Loucy (cell line): Measurements from ENCODE around the gene SLC35B3.

ENCODE experiments used
- H2AFZ ChIP-seq: fragments of 200-600 bp; sonication (generic); 2 replicates; pipeline ENCODE4 v1.6.0; 2016; ENCODE audit warnings: antibody characterized with exemption, mild to moderate bottlenecking, low read length, moderate library complexity
- H3F3A ChIP-seq: fragments of 200-600 bp; 2 replicates; pipeline ENCODE4 v1.6.0; 2016; ENCODE audit warnings: antibody characterized with exemption, low read depth, mild to moderate bottlenecking
- H3K27me3 ChIP-seq: fragments of 200-600 bp; sonication (generic); 2 replicates; pipeline ENCODE4 v1.6.1; 2014; ENCODE audit warnings: low read length, mild to moderate bottlenecking; ENCODE audit not compliant: insufficient read depth, poor library complexity, severe bottlenecking
- H3K36me3 ChIP-seq: fragments of 200-600 bp; sonication (generic); 2 replicates; pipeline ENCODE4 v1.6.1; 2016; ENCODE audit warnings: low read length; ENCODE audit not compliant: insufficient read depth
- H3K4me1 ChIP-seq: fragments of 200-600 bp; sonication (generic); 2 replicates; pipeline ENCODE4 v1.5.1; 2014; ENCODE audit warnings: low read length, mild to moderate bottlenecking; ENCODE audit not compliant: insufficient read depth, poor library complexity, severe bottlenecking
- H3K4me2 ChIP-seq: fragments of 200-600 bp; sonication (generic); 2 replicates; pipeline ENCODE4 v1.6.0; 2014; ENCODE audit warnings: antibody characterized with exemption, low read length, low read depth, mild to moderate bottlenecking; ENCODE audit not compliant: poor library complexity, severe bottlenecking
- H3K4me3 ChIP-seq: fragments of 200-600 bp; sonication (generic); 2 replicates; pipeline ENCODE4 v1.5.1; 2014; ENCODE audit warnings: low read length, mild to moderate bottlenecking, mixed read lengths; ENCODE audit not compliant: poor library complexity, severe bottlenecking
- H3K79me2 ChIP-seq: fragments of 200-600 bp; sonication (generic); 2 replicates; pipeline ENCODE4 v1.6.1; 2014; ENCODE audit warnings: low read length; ENCODE audit not compliant: insufficient read depth
- H3K9ac ChIP-seq: fragments of 200-600 bp; sonication (generic); 2 replicates; pipeline ENCODE4 v1.6.0; 2014; ENCODE audit warnings: mild to moderate bottlenecking, low read depth, low read length, moderate library complexity; ENCODE audit not compliant: poor library complexity, severe bottlenecking
- H3K9me2 ChIP-seq: fragments of 200-600 bp; sonication (generic); replicated peaks from 2 replicates; pipeline ENCODE4 v1.6.1; 2016; ENCODE audit warnings: low read depth, low read length, mixed read lengths
- H3K9me3 ChIP-seq: fragments of 200-600 bp; sonication (generic); 2 replicates; pipeline ENCODE4 v1.6.1; 2014; ENCODE audit warnings: mild to moderate bottlenecking, antibody characterized with exemption, low read length, low read depth; ENCODE audit not compliant: insufficient read depth
- H4K20me1 ChIP-seq: fragments of 200-600 bp; sonication (generic); 2 replicates; pipeline ENCODE4 v1.6.0; 2014; ENCODE audit warnings: antibody characterized with exemption, low read length, mild to moderate bottlenecking; ENCODE audit not compliant: insufficient read depth, poor library complexity, severe bottlenecking
- EZH2phosphoT487 ChIP-seq: fragments of 200-600 bp; IDR thresholded peaks from 2 replicates; pipeline ENCODE4 v1.6.1; 2018; ENCODE audit warnings: antibody characterized with exemption, mild to moderate bottlenecking, moderate library complexity, borderline replicate concordance
- TF ChIP-seq, protein P1 (sequence below): fragments of 200-600 bp; sonication (generic); conservative IDR thresholded peaks from 2 replicates; pipeline ENCODE4 v1.5.1; 2014; ENCODE audit warnings: mild to moderate bottlenecking, antibody characterized with exemption, low read length

SLC35B3 gene

DNA sequence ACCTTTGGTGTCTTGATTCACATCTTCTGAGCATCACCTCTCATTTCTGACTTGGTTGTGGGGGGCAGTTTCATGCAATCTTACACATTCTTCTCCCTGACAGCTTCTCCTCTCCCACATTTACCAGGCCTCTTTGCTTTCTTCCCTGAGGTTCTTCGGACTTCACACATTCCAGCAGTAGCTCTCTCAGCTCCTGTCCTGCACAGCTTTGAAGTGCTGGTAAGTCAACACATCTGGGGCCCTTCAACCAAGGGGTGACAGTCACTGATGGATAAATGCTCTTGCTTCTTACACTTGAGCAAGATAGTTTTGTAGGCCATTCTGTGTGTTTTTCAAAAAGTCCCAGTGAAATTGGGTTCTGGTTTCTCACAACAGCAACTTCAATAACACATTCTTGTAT, 2.5 kb upstream of the SLC35B3 start:
- H3K36me3 ChIP-seq = no peaks in the 10 kb centered on the region
- H3K9me3 ChIP-seq = no peaks in the 10 kb centered on the region
- TF ChIP-seq EZH2phosphoT487 = no peak
- TF ChIP-seq, protein P1, sequence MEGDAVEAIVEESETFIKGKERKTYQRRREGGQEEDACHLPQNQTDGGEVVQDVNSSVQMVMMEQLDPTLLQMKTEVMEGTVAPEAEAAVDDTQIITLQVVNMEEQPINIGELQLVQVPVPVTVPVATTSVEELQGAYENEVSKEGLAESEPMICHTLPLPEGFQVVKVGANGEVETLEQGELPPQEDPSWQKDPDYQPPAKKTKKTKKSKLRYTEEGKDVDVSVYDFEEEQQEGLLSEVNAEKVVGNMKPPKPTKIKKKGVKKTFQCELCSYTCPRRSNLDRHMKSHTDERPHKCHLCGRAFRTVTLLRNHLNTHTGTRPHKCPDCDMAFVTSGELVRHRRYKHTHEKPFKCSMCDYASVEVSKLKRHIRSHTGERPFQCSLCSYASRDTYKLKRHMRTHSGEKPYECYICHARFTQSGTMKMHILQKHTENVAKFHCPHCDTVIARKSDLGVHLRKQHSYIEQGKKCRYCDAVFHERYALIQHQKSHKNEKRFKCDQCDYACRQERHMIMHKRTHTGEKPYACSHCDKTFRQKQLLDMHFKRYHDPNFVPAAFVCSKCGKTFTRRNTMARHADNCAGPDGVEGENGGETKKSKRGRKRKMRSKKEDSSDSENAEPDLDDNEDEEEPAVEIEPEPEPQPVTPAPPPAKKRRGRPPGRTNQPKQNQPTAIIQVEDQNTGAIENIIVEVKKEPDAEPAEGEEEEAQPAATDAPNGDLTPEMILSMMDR = no peak
- H3K4me3 ChIP-seq = no peak overlapping the region
- H4K20me1 ChIP-seq = no peaks in the 10 kb centered on the region
- H3K4me1 ChIP-seq = peaks cover 17% of the 10 kb centered on the region
- H3K9me2 ChIP-seq = no peaks in the 10 kb centered on the region
- no peaks in the 10 kb centered on the region for H3F3A ChIP-seq
- no peak overlapping the region for H3K4me2 ChIP-seq
- peaks cover 15% of the 10 kb centered on the region for H3K27me3 ChIP-seq
- H3K9ac ChIP-seq = no peak overlapping the region
- H3K79me2 ChIP-seq = peaks cover 24% of the 10 kb centered on the region
- H2AFZ ChIP-seq = no peak overlapping the region

DNA sequence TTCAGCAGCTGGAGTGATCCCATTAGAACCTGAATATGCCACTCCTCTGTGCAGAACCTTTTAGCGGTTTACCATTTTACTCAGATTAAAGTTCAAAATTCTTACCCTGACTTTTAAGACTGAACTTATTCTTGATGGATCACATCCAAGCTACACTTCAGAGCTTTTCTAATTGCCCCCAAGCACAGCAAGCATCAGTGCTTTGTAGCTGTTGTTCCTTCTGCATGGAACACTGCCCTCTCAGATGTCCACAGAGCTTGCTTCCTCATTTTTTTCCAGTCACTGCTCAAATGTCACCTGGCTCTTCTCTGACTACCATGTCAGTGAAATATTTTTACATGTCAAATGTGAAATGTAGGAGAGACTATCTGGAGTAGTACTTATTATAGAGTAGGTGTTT, 1.6 kb upstream of the SLC35B3 start:
- Histone ChIP-seq H3K9me2 (no peaks in the 10 kb centered on the region), H3K36me3 (no peaks in the 10 kb centered on the region), H4K20me1 (no peaks in the 10 kb centered on the region), H3K4me2 (no peak overlapping the region), H3K9me3 (no peaks in the 10 kb centered on the region), H3F3A (no peaks in the 10 kb centered on the region), H3K9ac (no peak overlapping the region), H3K27me3 (peaks cover 7% of the 10 kb centered on the region), H3K4me3 (no peak overlapping the region), H3K79me2 (peaks cover 28% of the 10 kb centered on the region), H3K4me1 (peaks cover 24% of the 10 kb centered on the region), H2AFZ (no peak overlapping the region)
- TF ChIP-seq, protein P1 = no peak
- no peak for TF ChIP-seq EZH2phosphoT487

DNA sequence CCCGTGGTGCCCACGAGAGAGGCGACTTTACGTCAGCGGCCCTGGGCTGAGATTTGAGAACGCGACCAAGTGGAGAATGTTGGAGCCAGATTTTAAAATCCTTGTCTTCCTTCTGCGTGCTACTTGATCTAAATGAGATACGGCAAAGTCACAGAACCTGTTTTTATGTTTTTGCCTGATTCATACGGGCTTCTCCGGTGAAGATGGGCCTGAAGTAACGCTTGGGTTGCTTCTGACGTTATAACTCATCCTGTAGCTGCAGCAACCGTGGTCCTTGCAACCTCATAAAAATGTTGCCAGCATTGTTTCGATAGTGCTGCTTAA, 462 bp upstream of the SLC35B3 start:
- Histone ChIP-seq H3K4me1 (peaks cover 24% of the 10 kb centered on the region), H3K9me3 (no peaks in the 10 kb centered on the region)

More for the DNA sequence above, 462 bp upstream of the SLC35B3 start:
- no peaks in the 10 kb centered on the region for H3F3A ChIP-seq
- peak overlapping the region; percentile 22 for H3K9ac ChIP-seq
- peaks cover 6% of the 10 kb centered on the region for H3K27me3 ChIP-seq
- H3K4me2 ChIP-seq = peak overlapping the region; percentile 58
- no peaks in the 10 kb centered on the region for H3K36me3 ChIP-seq
- peak overlapping the region; percentile 92 for H3K4me3 ChIP-seq
- peak overlapping the region; percentile 87 for H2AFZ ChIP-seq
- no peaks in the 10 kb centered on the region for H4K20me1 ChIP-seq
- no peak for TF ChIP-seq EZH2phosphoT487
- TF ChIP-seq, protein P1 = no peak
- H3K9me2 ChIP-seq = no peaks in the 10 kb centered on the region
- H3K79me2 ChIP-seq = peaks cover 28% of the 10 kb centered on the region
